22Rv1 (cell line): Measurements from ENCODE around the gene UBE2E2.

Experiments used
- H3K27ac ChIP-seq: fragments of 450-650 bp; 2 replicates; pipeline ENCODE4 v1.5.1; 2017
- ZFX ChIP-seq: fragments of 450-650 bp; IDR thresholded peaks from 2 replicates; pipeline ENCODE4 v1.6.1; 2017; ENCODE audit warnings: antibody characterized with exemption, borderline replicate concordance
- TF ChIP-seq, protein P1 (sequence below): fragments of 450-650 bp; IDR thresholded peaks from 2 replicates; pipeline ENCODE4 v1.5.1; 2017; ENCODE audit warnings: mild to moderate bottlenecking

UBE2E2 gene

GRCh38 chr3:23272820-23273219 is 69.7 kb downstream of the UBE2E2 start:
- TF ChIP-seq, protein P1, sequence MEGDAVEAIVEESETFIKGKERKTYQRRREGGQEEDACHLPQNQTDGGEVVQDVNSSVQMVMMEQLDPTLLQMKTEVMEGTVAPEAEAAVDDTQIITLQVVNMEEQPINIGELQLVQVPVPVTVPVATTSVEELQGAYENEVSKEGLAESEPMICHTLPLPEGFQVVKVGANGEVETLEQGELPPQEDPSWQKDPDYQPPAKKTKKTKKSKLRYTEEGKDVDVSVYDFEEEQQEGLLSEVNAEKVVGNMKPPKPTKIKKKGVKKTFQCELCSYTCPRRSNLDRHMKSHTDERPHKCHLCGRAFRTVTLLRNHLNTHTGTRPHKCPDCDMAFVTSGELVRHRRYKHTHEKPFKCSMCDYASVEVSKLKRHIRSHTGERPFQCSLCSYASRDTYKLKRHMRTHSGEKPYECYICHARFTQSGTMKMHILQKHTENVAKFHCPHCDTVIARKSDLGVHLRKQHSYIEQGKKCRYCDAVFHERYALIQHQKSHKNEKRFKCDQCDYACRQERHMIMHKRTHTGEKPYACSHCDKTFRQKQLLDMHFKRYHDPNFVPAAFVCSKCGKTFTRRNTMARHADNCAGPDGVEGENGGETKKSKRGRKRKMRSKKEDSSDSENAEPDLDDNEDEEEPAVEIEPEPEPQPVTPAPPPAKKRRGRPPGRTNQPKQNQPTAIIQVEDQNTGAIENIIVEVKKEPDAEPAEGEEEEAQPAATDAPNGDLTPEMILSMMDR: no peak
- TF ChIP-seq ZFX: no peak
- no peak overlapping the region for H3K27ac ChIP-seq

DNA sequence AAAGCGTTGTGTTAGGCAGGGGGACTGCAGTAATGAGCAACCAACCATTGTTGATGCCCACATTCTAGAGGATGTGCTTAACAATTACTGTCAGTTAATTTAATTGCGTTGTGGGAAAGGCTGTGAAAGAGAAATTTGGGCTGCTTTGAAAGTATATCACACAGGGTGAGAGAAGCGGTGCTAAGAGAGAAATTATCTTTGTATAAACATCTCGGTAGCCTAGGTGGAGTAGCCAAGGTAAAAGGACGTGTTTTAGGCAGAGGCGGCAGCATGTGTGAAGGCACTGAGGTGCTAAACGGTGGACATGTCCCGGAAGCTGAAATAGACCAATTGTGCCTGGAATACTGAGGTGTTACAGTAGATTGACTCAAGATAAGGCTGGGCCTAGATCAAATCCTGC is 71.9 kb downstream of the UBE2E2 start:
- no peak overlapping the region for H3K27ac ChIP-seq

GRCh38 chr3:23275814-23276213 is 72.7 kb downstream of the UBE2E2 start:
- TF ChIP-seq, protein P1: no peak
- no peak for TF ChIP-seq ZFX
- H3K27ac ChIP-seq: no peak overlapping the region

More for the DNA sequence above, 71.9 kb downstream of the UBE2E2 start:
- TF ChIP-seq, protein P1: no peak
- no peak for TF ChIP-seq ZFX

DNA sequence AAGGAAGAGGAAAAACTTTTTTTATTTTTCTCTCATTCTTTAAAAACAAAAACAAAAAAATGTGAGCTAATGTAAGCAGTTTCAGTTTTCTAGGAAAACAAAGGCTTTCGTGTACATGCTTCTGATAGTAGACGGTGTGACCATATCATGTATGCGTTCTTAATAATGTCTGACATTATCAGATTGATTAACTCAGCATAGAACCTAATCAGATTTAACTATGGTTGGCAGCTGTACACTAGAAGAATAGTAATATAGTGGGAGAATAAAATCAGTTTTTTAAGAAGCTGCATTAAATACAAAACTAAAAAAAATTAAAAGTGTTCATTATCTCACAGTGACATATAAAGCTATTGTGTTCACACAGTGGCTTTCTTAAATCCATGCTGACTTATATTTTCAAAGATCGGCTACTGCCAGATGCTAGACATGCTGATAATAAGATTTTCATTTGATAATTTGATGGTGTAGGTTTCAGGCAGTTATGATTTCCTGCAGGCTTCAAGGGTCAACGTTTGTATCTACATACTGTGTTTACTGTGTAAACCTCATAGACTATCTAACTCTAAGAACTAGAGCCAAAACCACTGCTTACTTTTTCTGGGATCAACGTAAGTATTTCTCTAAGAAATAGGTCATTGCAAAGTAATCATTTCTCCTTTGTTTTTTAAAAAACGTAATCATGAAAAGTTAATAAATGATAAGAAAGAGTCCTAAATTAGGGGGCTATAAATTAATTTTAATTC is 74.0 kb downstream of the UBE2E2 start:
- no peak overlapping the region for H3K27ac ChIP-seq

GRCh38 chr3:23277688-23278087 is 74.6 kb downstream of the UBE2E2 start:
- H3K27ac ChIP-seq: no peak overlapping the region
- TF ChIP-seq ZFX: no peak
- TF ChIP-seq, protein P1: no peak

More for the DNA sequence above, 74.0 kb downstream of the UBE2E2 start:
- no peak for TF ChIP-seq ZFX
- TF ChIP-seq, protein P1: no peak

DNA sequence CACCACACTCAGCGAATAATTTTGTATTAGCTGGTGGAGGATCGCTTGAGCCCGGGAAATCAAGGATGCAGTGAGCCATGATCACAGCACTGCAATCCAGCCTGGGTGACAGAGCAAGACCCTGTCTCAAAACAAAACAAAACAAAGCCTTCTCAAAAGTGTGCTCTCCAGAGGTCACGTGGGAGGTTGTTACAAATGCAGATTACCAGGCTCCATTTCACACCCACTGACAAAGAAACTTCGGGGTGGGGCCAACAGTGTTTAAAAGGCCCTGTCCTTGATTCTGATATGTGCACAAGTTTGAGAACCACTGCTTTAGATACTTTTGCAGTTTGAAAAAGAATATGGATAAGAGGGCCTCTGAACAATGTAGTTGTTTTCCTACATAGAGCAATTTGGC is 80.5 kb downstream of the UBE2E2 start:
- TF ChIP-seq, protein P1: no peak
- no peak for TF ChIP-seq ZFX
- no peak overlapping the region for H3K27ac ChIP-seq

DNA sequence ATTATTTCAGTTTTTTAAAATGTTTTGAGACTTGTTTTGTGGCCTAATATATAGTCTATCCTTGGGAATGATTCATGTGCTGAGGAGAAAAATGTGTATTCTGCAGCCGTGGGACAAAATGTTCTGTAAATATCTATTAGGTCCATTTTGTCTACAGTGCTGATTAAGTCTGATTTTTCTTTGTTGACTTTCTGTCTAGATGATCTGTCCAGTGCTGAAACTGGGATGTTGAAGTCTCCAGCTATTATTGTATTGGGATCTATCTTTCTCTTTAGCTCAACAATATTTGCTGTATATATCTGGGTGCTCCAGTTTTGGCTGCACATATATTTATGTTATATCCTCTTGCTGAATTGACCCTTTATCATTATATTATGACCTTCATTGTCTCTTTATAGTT is 85.2 kb downstream of the UBE2E2 start:
- H3K27ac ChIP-seq: no peak overlapping the region
- TF ChIP-seq, protein P1: no peak
- TF ChIP-seq ZFX: no peak
